SK-MEL-5 (cell line): ENCODE results near the gene GATM. TPM values are rescaled to one million over a fixed set of nuclear protein-coding genes. Genes with fewer than 3 reads are reported as not detected.

Source experiments
- DNase-seq: peaks from one replicate; pipeline ENCODE4 v3.0.0-alpha.2; 2016; ENCODE audit warnings: low read depth, low spot score
- in situ Hi-C: cut with HindIII; loops from 2 replicates; pipeline ENCODE4 v1.10.0; 2016; ENCODE audit warnings: low sequenced_read_pairs, high pct_unique_total_duplicates, low pct_unique_long_range_greater_than_20kb
- polyA plus RNA-seq, 2 experiments: library from polyadenylated mRNA; depleted of rRNA; stranded (reverse); fragments of >200 nt; gene quantifications; 2 replicates each; pipeline ENCODE4 v1.2.3, GENCODE V29; 2015
- total RNA-seq: library from RNA; depleted of rRNA; stranded (reverse); fragments of >200 nt; shearing (Covaris generic); gene quantifications from 2 replicates; pipeline ENCODE4 v1.2.3, GENCODE V29; 2014; rRNA removed

The GATM gene, protein sequence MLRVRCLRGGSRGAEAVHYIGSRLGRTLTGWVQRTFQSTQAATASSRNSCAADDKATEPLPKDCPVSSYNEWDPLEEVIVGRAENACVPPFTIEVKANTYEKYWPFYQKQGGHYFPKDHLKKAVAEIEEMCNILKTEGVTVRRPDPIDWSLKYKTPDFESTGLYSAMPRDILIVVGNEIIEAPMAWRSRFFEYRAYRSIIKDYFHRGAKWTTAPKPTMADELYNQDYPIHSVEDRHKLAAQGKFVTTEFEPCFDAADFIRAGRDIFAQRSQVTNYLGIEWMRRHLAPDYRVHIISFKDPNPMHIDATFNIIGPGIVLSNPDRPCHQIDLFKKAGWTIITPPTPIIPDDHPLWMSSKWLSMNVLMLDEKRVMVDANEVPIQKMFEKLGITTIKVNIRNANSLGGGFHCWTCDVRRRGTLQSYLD
- total RNA-seq = 0.85 and 2.9 TPM in 2 replicates
- 1.5 and 1.8 TPM in 2 replicates for polyA plus RNA-seq (2015; cell fraction: cytosol; rRNA removed)
- polyA plus RNA-seq (2015; cell fraction: nucleus; rRNA removed) = 1.6 and 3.5 TPM in 2 replicates

- DNase-seq = peak; percentile 10
- in situ Hi-C loops = no loop called here
These were observed at the start of gene GATM for GRCh38 chr15:45378149-45378912. GATM (minus strand) TSS chr15:45378544; CDS start chr15:45378453, 91 bp downstream.

DNA sequence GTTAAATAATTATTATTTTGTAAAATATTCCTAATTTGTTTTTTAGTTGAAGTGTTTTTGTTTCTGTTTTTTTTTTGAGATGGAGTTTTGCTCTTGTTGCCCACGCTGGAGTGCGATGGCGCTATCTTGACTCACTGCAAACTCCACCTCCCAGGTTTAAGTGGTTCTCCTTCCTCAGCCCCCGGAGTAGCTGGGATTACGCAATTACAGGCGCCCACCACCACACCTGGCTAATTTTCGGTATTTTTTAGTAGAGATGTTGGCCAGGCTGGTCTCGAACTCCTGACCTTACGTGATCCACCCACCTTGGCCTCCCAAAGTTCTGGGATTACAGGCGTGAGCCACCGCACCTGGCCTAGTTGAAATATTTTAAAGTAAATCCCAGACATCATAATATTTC, 48.7 kb upstream of the GATM start:
- in situ Hi-C loops = no loop called here
- no peak for DNase-seq

- DNase-seq = no peak
- in situ Hi-C loops = no loop called here
These were observed 46.8 kb upstream of the GATM start for GRCh38 chr15:45425135-45425534.

DNA sequence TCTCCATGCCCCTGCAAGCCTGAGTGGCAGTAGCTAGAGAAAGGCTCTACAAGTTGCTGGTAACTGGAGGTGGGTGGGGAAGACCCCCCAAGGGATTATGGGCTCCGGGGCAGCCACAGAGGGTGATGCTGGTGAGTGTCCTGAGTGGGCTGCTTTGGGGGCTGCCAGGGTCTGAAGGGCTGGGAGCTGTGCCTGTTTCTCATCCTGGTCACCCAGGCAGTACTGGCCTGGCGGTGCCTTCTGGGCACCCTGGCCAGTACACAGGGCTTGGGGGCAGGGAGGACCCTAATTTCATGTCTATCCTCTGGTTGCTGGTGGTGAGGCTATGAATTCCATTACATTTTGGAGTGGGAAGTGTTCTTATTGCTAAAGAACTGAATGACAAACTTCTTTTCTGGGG, 46.1 kb upstream of the GATM start:
- no peak for DNase-seq

DNA sequence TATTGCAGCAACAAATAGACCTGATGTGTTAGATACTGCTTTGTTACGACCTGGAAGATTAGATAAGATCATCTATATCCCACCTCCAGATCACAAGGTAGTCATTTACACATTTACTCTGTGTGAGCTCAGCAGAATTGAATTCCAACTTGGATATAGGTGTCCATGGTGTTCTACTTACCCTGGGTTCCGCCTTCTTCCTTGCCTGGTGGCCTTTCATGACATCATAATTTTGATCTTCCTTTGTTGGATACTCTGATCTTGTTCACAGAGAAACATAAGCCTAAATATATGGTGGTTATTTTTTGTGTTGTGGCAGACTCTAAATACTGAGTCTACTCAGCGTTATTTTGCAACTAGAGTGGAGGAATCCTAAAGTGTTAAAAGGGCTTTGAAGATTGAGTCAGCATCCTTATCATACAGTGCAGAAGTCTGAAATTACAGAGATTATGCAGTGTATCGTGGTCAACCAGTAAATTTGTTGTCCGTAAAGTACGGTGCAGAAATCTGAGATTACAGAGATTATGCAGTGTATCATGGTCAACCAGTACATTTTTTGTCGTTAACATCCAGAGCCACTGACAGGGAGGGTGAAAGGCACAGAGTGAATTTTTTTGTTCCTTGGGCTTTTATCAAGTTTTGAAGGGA, 39.1 kb upstream of the GATM start:
- DNase-seq = no peak
- in situ Hi-C loops = no loop called here

More for the DNA sequence above, 46.1 kb upstream of the GATM start:
- in situ Hi-C loops = no loop called here

DNA sequence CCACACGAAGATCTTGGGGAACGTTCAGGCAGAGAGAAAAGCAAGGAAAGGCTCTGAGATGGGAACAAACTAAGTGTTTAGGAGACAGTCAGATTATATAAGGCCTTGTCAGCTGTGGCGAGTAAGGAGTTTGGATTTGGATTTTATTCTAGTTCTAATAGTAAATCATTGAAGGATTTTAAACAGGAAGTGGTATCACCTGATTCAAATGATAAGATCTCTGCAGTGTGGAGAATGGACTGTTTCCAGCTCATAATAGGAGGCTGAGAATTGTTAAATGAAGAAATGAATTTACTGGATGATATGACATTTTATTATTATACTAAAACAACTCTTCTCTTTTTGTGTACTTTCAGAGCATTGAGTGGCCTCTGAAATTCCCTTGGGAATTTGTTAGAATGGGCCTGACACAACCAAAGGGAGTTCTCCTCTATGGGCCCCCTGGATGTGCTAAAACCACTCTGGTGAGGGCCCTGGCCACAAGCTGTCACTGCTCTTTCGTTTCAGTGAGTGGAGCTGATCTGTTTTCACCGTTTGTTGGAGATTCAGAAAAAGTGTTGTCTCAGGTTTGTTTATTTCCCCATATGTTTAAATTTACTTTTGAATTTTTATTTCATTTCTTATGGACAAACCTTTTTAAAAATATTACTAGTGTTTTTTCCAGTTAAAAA, 36.0 kb upstream of the GATM start:
- DNase-seq = no peak
- in situ Hi-C loops = no loop called here

- no peak for DNase-seq
- in situ Hi-C loops = loop anchor here (10.0 kb wide), 1 partner anchor 205 kb away; no protein-coding TSS in a partner anchor
These were observed 31.3 kb upstream of the GATM start for GRCh38 chr15:45409596-45409995.

DNA sequence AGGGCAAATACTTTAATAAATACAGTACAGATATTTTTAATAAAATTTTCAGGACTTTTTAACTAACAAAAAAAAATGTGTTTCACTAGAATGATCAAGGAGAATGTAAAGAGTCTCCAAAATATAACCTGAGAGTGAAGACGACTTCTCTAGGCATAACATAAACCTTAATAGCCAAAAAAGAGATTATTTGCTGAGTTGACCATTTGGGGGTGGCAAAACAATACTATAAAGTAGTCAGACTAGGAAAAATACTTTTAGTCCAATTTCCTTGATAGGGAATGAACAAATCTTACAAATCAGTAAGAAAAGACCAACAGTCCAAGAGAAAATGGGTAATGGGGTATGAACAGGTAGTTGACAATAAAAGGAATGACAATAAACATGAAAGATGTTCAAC, 29.4 kb upstream of the GATM start:
- in situ Hi-C loops = loop anchor here (10.0 kb wide), 1 partner anchor 203 kb away; no protein-coding TSS in a partner anchor
- DNase-seq = no peak

DNA sequence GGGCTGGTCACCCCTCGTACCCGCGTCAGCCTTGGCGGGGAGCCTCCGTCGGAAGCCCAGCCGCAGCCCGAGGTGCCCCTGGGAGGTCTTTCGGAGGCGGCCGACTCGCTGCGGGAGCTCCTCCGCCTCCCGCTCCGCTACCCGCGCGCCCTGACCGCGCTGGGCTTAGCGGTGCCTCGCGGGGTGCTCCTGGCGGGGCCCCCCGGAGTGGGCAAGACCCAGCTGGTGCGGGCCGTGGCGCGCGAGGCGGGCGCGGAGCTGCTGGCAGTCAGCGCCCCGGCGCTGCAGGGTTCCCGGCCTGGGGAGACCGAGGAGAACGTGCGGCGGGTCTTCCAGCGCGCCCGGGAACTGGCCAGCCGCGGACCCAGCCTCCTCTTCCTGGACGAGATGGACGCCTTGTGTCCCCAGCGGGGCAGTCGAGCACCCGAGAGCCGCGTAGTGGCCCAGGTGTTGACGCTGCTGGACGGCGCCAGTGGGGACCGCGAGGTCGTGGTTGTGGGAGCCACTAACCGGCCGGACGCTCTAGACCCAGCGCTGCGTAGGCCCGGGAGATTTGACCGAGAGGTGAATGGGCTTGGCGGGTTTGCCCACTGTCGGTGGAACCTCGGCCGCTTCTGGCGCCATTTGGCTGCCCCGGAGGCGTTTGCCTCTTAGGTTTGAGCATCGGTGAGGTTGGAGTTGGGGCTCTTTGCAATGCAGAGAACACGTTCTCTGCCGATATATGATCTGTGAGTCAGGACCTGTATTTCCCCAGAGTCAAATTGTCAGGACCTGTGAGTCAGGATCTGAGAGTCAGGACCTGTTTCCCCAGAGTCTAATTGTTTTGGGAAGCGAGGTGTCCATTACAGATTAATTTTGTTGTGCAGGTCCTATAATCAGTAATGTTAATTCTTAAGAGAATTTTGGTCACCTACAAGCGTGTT, 24.9 kb upstream of the GATM start:
- DNase-seq = peak; percentile 7
- in situ Hi-C loops = loop anchor here (10.0 kb wide), 1 partner anchor 198 kb away; no protein-coding TSS in a partner anchor

DNA sequence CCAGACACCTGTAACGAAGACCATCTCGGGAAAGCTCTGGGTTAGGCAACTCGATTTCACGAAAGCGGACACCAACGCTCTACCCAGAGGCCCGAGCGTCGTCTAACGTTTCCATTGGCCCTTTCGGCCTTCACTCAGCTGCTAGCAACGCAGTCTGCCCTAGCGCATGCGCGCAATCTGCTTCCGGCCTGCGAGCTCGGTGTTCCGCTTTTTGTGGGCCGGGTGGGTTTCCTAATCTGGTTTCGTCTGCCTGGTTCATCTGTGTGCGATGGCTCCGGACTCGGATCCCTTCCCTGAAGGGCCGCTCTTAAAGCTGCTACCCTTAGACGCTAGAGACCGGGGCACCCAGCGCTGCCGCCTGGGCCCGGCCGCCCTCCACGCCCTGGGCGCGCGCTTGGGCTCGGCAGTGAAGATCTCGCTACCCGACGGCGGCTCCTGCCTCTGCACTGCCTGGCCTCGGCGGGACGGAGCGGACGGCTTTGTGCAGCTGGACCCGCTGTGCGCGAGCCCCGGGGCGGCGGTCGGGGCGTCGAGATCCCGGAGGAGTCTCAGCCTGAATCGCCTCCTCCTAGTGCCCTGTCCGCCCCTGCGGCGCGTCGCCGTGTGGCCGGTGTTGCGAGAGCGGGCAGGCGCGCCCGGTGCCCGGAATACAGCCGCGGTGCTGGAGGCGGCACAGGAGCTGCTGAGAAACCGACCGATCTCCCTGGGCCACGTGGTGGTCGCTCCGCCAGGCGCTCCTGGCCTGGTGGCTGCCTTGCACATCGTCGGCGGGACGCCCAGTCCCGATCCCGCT, 24.0 kb upstream of the GATM start:
- peak; percentile 98 for DNase-seq
- in situ Hi-C loops = loop anchor here (10.0 kb wide), 1 partner anchor 198 kb away; no protein-coding TSS in a partner anchor

DNA sequence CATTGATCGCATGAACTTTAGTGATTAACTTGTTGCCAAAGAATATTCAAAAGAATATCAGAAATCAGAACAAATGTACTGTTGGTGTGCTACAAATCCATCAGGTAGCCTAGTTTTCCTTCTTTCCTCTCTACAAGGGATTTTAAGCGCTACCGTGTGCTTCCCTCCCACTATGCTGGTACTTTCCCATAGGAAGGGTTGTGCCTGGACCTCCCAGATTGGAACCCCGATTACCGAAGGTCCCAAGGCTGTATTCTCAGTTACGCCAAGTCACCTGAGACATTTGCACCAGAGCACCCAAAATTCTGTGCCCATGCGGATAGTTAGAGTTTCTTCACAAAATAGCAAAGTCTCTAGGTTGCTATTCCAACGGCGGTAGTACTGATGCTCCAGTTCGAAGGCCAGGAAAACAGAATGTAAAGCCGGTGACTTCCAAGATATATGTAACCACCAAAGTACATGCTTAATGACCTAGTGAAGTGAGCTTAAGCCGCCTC, 23.4 kb upstream of the GATM start:
- DNase-seq = no peak
- in situ Hi-C loops = loop anchor here (10.0 kb wide), 1 partner anchor 197 kb away; no protein-coding TSS in a partner anchor

- peak; percentile 83 for DNase-seq
- in situ Hi-C loops = loop anchor here (10.0 kb wide), 1 partner anchor 195 kb away; no protein-coding TSS in a partner anchor
These were observed 21.3 kb upstream of the GATM start for GRCh38 chr15:45399381-45400212.

DNA sequence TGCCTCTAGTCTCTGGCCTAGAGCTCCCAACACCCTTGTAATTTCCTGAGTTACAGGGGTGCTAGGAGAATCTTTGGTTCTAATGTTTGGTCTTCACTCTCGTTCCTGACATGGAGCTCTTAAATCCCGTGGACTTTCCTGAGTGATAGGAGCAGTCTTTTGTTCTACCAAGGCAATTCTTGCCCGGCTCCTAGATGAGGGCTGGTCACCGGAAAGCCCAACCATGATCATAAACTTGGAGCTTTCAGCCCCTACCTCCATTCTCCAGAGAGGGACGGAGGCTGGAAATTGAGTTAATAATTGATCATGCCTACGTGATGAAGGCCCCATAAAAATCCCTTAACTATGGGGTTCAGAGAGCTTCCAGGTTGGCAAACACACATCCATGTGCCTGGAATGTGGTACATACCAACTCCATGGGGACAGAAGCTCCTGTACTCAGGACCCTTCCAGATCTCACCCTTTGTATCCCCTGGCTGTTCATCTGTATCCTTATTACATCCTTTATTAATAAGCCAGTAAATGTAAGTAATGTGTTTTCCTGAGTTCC, 18.8 kb upstream of the GATM start:
- in situ Hi-C loops = no loop called here

DNA sequence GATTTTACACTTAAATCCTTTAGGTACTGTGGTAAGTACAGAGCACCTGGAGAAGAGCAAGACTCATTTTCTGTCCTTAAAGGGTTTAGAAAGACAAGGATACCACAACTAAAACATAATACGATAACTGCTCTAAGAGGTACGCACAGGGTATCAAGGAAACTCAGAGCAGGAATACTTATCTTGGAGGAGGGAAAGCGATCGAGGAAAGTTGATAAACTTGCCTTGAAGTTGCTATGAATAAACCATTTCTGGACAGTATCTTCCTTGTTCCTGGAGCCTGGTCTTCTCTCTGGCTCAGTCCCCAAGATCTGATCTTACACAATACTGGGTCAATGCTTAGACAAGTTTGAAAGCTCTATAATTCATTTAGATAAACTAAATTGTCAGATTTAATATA, 17.6 kb upstream of the GATM start:
- no peak for DNase-seq
- in situ Hi-C loops = no loop called here

More for the DNA sequence above, 18.8 kb upstream of the GATM start:
- DNase-seq = no peak
